GM18868 (cell line): Measurements from ENCODE around the gene C1QC.
"Not testable (repeated sequence)": the region's sequence is repeated elsewhere in the genome, so short reads cannot be mapped to it uniquely, and the experiment has no call there.

Experiments
- ATAC-seq: cut with Tn5 transposase; IDR thresholded peaks from one replicate; pipeline ENCODE4 v1.9.1; 2021; ENCODE audit warnings: mild to moderate bottlenecking, moderate library complexity; ENCODE audit not compliant: unreplicated experiment

The C1QC gene

DNA sequence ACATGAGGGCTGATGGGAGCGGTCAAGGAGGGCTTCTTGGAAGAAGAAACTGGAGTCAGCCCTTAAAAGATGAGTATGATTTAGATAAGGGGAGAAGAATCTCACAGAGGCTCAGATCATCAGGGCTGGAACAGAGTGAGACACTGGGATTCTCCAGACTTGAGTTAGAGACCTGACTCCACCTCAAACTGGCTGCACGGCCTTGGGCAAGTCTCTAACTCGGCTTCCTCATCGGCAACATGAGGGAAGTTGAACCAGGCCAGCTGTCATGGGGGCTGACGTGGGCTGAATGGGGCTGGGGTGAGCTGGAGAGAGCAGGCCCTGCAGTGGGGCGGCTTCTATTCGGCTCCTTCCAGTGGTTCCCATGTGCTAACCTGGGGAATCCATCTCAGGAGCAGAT is 2.5 kb downstream of the C1QC start:
- no peak for ATAC-seq

DNA sequence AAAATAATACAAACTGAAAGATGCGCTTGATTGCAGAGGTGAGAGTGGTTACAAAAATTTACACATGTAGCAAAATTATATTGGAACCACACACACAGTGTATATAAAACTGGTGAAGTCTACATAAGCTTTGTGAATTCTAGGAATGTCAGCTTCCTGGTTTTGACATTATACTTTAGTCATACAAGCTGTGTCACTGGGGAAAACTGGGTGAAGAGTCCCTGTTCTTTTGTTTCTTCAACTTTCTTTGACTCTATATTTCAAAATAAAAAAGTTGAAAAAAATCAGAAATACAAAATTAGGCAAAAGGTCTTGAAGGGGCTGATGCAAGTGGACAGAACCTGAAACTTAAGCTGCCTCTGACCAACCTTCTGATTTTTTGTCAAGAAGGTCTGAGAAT is 3.0 kb downstream of the C1QC start:
- ATAC-seq, result no peak

DNA sequence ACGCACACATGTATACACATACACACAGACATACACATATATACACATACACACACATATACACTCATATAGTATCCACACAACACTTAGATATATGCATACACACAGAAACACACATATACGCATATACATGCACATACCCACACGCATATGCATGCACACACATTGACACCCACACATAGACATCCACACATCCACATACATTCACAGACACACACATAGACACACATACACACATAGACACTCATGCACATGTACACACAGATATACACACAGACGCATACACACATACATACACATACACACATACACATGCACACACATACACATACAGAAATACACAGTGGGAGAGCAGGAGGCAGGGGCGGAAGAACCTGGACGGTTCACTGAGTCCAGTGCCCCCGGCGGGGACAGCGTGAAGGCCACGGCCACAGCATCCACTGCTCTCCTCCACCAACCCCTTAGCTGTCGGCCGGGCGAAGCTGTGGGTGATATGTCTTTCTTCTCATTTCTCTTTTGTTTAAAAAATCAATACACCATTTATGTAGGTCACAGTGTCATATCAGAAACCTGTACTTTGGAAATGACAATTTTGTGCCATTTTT is 6.8 kb downstream of the C1QC start:
- no peak for ATAC-seq

DNA sequence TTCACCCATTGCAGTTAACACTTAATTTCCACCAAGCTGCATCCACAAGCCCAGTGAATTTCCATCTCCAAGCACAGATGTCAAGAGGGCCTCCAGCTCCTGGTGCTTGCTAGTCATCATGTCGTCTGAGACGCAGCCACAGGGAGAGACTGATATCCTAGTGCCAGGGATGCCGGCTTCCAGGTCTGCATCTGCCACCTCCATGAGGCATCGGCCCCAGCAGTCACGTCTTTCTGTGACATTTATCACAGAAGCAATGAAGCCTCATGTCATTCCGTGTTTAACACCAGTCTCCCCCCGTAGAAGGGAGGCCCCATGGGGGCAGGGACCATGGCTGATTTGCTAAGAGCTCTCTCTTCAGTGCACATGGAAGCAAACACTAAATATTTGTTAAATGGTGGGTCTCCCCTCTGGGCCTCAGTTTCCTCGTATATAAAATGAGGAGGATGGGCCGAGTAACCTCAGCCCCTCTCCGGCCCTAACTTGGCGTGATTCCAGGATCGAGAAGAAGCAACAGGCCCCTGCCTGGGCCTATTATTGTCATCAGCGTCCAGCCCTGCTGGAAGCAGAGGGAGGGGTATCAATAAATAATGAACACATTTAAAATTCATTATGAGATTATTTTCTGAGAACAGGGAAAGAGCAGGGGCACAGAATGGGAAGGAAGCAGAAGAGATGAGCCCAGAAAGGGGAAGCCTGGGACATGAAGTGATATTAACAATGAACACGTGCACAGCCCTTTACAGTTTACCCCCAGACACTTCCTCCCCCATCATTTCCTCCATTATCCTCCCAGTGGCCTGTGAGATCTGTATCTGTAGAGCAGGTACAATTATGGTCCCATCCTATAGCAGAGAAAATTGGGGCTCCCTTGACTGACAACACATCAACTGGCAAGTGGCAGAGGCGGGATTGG is 8.8 kb downstream of the C1QC start:
- no peak for ATAC-seq

DNA sequence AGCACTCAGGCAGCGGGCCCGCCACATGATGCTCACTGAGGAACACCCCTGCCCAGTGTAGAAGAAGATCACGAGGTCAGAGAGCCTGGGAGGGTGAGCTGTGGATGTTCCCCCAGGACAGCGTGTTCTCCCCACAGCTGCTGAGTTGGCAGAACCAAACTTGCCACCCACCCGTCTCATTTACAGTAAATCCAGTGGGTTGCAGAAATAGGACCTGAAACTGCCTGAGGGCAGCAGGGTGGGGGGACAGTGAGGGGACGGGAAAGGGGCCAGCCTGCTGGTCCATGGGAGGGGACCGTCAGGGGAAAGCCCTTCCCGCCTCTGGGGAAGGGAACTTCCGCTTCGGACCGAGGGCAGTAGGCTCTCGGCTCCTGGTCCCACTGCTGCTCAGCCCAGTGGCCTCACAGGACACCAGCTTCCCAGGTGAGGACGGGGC is 9.5 kb downstream of the C1QC start, which contains the start of gene C1QB:
TSS of gene C1QB (plus strand) at position 356 of the 436 bp plus-strand sequence. CDS start 6,227 bp downstream, outside the sequence.
- no peak for ATAC-seq

DNA sequence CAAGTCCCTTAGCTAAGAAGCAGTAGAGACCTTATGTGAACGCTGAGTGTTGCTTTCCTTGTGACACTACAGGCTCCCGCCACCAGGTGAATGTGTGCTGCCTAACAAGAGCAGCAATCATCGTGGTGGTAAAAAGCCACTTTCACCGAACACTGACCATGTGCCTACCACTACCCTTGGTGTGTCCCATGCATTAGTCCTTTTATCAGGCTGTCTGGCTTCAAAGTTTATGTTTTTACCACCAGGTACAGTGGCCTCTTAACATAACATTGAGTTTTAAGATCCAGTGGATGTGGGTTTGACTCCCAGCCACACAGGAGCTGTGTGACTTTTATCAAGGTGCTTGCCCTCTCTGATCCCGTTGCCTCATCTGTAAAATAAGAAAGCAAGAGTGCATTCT is 11.3 kb downstream of the C1QC start:
- ATAC-seq, result no peak

DNA sequence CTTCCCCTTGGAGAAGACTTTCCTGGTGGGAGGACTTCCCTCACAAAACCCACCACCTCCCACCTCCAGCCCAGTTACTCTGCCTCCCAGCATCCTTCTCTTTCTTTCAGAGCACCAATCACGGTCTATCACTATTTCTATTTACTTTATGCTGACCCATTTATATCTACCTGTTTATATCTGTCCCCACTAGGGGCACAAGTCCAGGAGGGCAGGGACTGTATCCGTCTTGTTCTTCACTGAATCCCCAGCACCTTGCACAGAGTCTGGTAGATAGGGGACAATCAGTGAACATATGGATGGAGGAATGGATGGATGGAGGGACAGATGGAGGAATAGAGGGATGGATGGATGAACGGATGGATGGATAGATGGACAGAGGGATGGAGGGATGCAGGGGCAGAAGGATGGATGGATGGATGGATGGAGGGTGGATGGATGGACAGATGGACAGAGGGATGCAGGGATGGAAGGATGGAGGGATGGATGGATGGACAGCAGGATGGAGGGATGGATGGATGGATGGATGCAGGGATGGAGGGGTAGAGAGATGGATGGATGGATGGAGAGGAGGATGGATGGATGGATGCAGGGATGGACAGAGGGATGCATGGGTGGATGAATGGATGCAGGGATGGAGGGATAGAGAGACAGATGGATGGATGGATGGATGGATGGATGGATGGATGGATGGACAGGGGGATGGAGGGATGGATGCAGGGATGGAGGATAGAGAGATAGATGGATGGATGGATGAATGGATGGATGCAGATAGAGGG is 15.1 kb downstream of the C1QC start:
- no peak for ATAC-seq

DNA sequence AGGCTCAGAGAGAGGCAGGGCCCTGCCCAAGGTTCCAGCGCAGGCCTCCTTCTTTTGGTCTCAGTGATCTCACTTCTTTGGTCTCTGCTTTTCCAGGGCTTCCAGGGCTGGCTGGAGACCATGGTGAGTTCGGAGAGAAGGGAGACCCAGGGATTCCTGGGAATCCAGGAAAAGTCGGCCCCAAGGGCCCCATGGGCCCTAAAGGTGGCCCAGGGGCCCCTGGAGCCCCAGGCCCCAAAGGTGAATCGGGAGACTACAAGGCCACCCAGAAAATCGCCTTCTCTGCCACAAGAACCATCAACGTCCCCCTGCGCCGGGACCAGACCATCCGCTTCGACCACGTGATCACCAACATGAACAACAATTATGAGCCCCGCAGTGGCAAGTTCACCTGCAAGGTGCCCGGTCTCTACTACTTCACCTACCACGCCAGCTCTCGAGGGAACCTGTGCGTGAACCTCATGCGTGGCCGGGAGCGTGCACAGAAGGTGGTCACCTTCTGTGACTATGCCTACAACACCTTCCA is 17.3 kb downstream of the C1QC start:
- no peak for ATAC-seq

DNA sequence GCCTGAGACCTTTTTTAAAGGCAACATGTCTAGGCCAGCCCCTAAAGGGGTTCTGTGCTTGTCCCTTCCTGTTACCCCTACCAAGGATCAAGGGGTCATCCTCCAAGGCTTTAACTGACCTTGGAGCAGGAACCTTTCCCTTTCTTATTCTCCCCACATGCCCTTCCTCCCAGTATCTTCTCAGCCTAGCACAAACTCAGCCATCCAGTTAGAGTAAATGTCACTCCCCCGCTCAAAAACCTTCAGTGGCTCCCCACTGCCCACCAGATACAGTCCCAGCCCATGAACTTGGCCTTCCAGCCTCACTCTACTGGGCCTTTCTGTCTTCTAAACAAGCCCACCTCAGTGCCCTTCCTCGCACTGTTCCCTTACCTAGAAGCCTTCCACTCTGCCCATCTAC is 18.4 kb downstream of the C1QC start:
- ATAC-seq, result no peak

DNA sequence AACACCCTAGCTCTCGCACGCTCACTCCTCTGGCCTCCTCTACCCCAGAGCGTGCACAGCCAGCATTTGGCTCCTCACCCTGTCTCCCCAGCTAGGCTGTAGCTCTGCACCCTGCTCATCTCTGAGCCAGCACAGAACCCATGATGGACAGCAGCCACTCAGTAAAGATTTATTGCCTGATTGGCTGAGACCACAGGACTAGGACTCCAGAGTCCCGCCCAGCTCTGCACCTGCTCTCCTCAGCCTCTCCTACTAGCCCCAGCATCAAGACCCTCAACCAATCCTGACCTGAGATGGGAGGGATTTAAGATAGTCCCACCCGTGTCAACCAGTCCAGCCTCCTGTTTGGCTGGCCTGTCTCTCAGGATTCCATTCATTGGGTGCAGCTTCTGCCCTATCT is 18.9 kb downstream of the C1QC start:
- no peak for ATAC-seq

DNA sequence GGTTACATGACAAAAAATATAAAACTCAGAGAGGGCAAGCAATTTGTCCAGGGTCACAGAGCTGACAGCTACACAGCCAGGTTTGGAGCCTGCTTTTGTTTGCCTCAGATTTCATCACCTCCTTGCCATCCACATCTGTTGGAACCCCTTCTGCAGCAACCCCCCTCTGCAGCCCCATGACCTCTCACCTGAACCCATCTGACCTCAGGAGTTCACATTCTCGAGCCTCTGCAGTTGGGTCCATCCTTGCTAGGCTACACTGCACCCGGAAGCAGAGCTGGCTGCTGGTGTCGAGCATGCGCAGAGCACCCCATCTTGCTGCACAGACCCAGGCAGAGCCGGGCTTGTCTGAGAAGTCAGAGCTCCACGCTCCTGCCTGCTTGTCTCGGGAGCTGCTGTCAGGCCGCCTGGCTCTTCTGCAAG is 19.6 kb downstream of the C1QC start:
- no peak for ATAC-seq

DNA sequence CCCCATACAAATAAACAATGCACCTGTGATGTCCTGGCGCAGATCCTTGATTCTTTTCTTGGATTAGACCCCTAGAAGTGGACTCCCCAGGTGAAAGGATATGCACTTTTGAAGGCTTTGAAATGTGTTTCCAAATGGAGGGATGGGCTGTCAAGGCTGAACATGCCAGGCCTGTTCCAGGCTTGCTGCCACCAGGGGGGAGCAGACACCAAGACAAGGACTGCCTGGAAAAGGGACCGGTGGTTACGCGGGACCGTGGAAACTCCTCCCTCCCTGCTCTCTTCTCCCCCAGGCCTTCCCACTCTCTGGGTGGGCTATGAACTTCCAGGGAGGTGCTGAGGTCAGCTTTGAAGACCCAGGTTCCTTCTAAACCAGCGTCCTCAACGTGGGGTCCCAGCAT is 22.3 kb downstream of the C1QC start:
- ATAC-seq, result no peak

DNA sequence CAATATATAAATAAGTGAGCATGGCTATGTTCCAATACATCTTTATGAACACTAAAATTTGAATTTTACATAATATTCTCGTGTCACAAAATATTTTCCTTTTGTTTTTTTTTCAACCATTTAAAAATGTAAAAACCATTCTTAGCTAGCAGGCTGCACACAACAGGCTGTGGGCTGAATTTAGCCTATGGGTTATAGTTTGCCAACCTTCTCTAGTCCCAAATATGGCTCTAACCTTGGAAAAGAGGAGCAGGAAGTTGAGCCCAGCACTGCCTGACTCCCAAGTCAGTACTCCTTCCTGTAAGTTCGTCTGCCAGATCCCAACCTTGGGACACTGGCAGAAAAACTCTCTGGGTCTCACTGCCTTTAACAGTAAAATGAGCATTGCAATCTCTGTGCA is 23.0 kb downstream of the C1QC start:
- ATAC-seq, result no peak

DNA sequence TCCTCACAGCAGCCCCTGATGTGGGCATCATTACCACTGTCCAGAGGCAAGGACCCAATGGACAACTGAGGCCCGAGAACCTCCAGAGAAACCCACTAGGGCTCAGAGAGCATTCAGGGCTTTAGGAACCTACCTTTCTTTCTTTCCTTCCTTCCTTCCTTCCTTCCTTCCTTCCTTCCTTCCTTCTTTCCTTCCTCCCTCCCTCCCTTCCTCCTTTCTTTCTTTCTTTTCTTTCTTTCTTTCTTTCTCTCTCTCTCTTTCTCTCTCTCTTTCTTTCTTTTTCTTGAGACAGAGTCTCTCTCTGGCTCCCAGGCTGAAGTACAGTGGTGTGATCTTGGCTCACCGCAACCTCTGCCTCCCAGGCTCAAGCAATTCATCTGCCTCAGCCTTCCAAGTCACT is 25.4 kb downstream of the C1QC start:
- ATAC-seq, result not testable (repeated sequence)

DNA sequence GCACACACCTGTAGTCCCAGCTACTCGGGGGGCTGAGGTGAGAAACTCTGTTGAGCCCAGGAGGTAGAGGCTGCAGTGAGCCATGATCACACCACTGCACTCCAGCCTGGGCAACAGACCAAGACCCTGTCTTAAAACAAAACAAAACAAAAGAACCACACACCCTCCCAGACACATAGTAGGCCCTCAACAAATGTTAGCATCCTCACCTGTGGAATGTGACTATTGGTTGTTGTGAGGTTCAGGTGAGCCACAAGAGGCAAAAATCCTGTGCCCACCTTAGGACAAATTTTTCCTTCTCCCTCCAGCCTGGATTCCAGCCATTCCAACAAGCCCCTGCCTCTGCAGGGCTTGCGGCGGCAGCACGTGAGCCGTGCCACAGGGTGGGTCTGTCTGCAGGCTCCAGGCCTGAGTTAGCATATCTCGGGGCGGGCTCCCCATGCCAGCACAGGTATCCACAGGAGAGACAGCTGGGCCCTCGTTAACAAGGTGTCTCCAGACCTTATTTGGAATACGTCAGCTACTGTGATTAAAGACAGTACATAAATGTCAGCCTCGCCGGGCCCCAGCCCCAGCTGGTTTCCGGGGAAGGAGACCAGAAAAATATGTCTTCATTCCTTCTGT is 27.0 kb downstream of the C1QC start:
- ATAC-seq, result no peak

DNA sequence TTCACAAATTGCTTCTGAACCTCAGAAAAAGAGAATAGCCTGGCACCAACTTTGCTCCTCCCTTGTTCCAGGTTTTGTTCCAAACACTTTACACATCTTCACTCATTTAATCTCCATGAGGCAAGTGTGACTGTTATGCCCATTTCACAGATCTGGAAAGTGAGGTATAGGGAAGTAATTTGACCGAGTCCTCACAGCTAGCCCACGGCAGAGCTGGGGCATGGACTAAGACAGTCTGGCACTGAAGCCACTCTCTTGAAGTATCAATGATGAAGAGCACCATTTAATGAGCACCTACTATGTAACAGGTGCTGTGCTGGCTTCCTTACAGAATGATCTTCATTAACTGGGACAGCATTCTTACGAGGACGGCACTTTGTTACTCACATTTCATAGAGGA is 28.6 kb downstream of the C1QC start:
- ATAC-seq, result no peak

DNA sequence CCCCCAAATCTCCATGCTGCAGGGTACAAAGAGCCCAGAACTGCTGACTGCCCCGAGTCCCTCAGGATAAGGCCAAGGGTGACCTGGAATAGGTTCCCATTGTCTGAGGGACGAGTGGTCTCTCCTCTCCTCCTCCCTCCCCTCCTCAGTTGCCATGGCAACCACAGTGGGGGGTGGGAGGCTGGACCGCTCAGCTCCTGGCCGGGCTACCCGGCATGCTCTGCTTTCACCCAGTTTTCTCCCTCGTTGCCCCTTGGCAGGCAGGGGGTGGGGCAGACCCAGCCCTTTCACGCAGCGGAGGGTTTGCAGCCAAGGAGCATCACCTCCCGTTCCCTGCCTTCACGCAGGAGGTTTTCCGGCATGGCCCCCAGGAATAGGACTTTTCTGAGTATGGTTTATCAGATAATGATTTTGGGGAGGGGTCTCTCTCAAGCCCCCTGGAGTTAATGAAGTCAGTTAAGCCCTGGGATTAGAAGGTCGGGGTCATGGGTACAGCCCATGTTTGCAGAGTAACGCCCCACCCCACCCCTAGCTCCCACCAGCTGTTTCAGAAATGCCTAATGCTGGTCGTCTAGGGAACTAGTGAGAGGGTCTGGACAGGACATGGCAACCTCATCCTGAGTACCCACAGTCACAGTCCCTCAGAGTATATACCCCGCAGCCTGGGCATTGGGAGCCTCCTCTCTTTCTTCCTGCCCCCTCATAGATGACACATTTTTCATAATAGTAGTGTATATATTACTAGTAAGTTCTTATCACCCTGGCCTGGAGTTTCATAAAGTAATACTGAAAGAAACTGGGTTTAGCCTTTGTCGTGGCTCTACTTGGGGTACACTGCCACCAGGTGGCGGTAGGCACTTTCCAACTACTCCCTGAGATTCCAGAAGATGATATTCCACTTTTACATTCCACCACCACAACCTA is 30.3 kb downstream of the C1QC start:
- ATAC-seq, result no peak

DNA sequence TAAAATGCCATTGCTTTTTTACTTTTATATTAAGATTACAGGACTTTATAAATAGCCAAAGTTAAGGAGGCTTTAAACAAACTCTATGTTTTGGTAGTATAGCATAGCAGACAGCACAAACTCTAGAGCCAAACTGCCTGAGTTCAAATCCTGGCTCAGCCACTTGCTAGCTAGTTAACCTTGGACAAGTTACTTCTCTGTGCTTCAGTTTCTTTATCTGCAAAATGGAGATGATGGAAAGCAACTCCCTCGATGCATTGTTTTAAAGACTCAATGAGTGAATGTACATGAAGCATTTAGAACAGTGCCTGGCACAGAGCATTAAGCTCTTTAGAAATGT is 30.9 kb downstream of the C1QC start:
- no peak for ATAC-seq

DNA sequence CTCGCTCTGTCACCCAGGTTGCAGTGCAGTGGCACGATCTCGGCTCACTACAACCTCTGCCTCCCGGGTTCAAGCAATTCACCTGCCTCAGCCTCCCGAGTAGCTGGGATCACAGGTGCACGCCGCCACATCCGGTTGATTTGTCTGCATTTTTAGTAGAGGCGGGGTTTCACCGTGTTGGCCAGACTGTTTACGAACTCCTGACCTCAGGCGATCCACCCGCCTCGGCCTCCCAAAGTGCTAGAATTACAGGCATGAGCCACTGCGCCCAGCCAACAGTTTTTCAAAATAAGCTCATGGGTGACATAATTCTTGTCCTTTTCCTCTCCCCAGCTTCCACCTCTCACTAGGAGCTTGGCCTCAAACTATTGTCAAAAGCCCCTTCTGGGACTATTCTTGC is 32.7 kb downstream of the C1QC start:
- not testable (repeated sequence) for ATAC-seq
